Testis (tissue), 2 donors: ENCODE data around the gene USP2.

ENCODE experiments used
- CTCF ChIP-seq, 3 experiments: fragments of 450-650 bp in 2 of 3; fragments of 200-600 bp in 1 of 3; sonication (generic) in 1 of 3; IDR thresholded peaks; one replicate each; pipeline ENCODE4 v1.5.1; 2016 to 2019; ENCODE audit warnings: antibody characterized with exemption in 3 of 3, mild to moderate bottlenecking in 2 of 3, moderate library complexity in 1 of 3
- POLR2A ChIP-seq: fragments of 450-650 bp; IDR thresholded peaks from one replicate; pipeline ENCODE4 v1.6.1; 2017; ENCODE audit warnings: antibody characterized with exemption, mild to moderate bottlenecking, moderate library complexity

DNA sequence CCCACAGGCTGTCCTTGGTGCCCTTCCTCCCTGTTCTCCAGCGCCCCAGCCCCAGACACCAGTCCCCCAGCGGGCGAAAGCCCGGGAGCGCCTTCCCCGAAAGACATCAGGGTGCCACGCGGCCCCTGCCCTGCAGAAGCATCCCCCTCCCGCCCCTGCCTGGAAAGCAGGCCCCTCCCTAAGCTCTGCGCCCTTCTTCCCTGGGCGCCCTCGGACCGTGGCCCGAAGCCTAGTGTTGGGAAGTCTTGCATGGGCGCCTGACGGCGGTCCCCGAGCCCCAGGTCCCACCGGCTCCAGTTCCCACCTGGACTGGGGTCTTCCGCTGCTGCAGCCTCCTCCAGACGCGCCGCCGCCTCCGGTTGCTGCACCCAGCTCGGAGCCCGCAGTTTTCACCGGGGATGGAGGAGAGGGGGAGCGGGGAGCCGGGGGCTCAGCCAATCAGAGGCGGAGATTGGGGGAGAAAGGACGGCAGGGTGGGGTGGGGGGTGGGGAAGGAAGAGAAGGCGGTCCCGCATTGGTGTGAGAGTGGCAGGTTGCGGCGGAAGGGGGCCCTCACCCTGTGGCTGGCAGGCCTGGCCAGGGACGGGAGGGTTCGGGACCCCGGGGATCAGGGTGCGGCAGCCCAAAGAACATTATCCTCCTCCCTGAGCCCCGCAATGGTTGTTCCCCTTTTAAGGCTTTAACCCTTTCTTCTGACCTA is 41.5 kb upstream of the USP2 start, which contains the start of gene THY1:
- no peak for TF ChIP-seq CTCF (IDR thresholded peaks at IDR 0.05)
- TF ChIP-seq POLR2A = no peak
